Activated T-cell treated with anti-CD3 and anti-CD28 coated beads, Interleukin-2, amount 50 U/mL, for 48 hours (primary cell): ENCODE results near the gene AHDC1.
A peak's percentile ranks its signal among the peaks of the same experiment; 100 is the strongest.
"Not testable (repeated sequence)": the region's sequence is repeated elsewhere in the genome, so short reads cannot be mapped to it uniquely, and the experiment has no call there.

Experiments
- DNase-seq, 2 experiments: peaks; one replicate each; pipeline ENCODE4 v3.0.0-alpha.2; 2020

Gene AHDC1

GRCh38 chr1:27547220-27548116, 56.5 kb downstream of the AHDC1 start:
- no peak for DNase-seq

DNA sequence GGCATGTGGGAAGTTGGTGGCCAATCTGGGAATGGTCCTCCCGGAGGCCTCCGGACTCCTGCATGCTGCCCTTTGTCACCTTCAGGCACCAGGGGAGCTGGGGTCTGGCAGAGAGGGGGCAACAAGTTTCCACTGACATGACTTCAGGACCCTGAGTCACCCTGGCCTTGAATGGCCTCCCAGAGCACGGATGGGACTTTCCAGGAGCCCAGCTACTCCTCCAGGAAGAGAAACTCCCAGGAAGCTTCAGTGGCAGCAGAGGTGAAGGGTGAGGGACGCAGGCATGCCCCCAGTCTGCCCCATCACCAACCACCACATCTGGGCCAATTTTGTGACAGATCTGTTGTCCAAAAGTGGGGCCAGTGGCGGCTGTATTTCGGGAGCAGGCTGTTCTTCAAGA, 58.1 kb downstream of the AHDC1 start:
- DNase-seq: no peak

GRCh38 chr1:27545271-27545670, 58.7 kb downstream of the AHDC1 start:
- no peak for DNase-seq

GRCh38 chr1:27544834-27545233, 59.1 kb downstream of the AHDC1 start:
- DNase-seq: no peak

GRCh38 chr1:27543284-27543683, 60.7 kb downstream of the AHDC1 start:
- no peak for DNase-seq

GRCh38 chr1:27542463-27543273, 61.3 kb downstream of the AHDC1 start:
- peak; percentile 54 to 69 for DNase-seq

GRCh38 chr1:27539901-27540861, 63.8 kb downstream of the AHDC1 start:
- no peak for DNase-seq

GRCh38 chr1:27538793-27539192, 65.2 kb downstream of the AHDC1 start:
- no peak for DNase-seq

DNA sequence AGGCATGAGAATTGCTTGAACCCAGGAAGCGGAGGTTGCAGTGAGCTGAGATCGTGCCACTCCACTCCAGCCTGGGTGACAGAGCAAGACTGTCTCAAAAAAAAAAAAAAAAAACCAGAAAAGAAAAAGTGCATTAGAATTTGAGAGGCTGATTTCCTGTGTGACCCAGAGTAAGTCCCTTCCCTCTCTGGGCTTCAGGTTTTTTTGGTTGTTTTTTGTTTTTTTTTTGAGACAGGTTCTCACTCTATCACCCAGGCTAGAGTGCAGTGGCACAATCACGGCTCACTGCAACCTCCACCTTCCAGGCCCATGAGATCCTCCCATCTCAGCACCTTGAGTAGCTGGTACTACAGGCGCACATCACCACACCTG, 65.7 kb downstream of the AHDC1 start:
- DNase-seq: not testable (repeated sequence)

DNA sequence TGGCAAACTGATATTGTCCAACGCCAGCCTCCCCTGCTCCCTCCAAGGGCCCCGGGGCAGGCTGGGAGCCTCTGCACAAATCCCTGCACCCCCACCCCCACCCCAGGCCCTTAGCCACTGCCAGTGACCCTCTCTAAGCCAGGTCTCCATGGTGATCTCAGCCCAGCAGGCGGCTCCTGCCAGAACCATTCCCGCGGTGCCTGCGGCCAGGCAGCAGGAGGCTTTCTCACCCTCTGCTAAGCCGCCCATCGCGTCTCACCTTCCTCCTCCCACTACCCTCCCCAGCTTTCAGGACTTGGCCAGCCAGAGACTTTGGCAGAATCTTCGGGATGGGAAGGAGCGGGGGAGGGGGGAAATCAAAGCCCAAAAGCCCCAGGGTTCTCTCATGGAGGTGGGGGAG, 67.2 kb downstream of the AHDC1 start:
- no peak for DNase-seq

GRCh38 chr1:27536010-27536757, 67.8 kb downstream of the AHDC1 start:
- no peak for DNase-seq

DNA sequence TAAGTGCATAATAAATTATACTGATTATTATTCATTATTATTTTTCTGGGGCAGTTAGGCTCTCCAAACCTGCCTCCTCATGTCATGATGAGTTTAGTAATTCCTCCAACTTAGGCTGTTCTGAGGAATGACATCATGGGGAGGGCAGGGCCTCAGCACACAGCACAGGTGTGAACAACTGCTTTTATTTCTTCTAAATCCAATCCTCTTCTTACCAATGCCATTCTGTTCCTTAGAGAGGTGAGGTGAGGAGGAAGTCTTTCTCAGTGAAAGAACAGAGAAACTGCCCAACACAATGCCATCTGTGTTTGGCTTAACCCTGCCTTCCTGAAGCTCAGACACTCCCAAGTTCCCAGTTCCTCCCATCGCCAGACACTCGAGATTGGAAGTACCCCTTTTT, 68.6 kb downstream of the AHDC1 start:
- DNase-seq: no peak

DNA sequence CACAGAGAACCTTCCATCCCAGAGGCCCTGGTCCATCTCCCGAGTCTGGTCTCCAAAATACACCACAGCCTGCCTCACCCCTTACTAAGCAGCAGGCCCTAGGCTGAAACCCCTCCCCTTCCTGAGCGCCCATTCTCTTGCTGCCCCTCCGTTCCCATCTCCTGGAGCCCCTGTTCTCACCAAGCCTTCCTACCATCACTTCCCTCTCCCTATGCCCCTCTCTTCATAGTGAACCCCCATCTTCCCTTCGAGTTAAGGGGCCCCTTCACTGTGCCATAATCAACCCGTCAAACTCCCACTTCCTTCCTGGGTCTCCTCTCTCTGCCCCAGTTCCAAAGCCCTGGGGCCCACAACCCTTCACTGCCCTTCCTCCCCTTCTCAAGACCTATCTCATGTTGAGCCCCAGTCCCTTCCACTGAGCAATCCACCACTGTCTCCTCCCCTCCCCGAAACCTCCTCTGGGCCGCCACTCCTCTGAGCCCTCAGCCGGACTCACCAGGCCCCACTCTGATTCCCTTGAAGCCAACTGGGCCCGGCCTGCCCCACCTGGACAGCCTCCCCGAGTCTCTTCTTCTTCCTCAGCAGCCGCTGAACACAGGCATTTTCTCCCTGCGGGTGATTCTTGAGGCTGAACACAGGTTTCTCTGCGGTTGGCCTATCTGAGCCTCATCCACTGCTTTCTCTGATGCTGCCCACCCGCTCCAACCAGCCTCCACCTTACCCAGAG, 71.8 kb downstream of the AHDC1 start:
- no peak for DNase-seq

DNA sequence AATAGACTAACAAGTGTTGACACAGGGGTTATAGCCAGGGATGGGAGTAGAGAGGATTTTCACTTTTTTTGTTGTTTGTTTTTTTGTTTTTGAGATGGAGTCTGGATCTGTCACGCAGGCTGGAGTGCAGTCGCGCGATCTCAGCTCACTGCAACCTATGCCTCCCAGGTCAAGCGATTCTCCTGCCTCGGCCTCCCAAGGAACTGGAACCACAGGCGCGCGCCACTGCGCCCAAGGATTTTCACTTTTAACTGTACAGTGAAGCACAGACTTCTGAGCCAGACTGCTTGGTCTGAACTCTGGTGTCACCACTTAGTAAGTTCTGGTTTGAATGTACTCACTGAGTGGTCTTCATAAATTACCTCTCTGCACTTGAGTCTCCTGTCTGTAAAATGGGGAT, 73.8 kb downstream of the AHDC1 start:
- DNase-seq: no peak

- DNase-seq: no peak
Observed at GRCh38 chr1:27529704-27530018, 74.3 kb downstream of the AHDC1 start.

DNA sequence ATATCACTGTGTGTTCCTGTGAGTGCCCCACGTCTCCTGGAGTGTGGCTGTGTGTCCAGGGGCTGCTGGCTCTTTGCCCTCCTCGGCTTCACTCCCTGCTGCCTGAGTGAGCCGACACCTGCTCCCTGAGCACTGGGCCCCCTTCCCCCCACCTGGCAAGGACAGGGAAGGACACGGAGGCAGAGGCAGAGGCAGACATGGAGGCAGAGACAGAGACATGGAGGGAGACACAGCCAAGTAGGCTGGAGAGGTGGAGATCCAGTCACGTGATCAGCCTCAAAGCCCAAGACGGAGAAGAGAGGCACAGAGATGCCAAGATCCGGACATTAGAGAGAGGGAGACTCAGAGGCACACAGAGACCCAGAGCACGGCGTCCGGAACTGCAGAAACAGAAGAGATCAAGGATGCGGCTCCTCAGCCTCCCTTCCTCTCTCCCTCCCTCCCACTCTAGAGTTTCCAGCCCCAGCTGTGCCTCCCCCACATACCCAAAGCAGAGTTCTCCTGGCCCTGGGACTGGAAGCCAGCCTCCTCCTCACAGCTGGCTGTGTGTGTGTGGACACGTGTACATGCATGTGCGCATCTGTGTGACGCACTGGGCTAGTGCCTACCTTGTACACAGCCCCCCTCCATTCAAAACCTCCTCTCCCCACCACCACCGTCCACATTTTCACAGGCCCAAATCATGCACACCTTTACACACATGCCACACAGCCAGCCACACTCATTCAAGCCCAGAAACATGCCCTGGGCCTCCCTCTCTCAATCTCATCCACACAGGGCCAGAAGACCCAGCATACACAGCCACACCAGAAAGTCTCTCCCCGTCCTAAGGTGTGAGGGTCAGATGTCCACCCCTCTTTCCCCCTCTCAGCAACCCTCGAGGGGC, 74.9 kb downstream of the AHDC1 start:
- DNase-seq: no peak

DNA sequence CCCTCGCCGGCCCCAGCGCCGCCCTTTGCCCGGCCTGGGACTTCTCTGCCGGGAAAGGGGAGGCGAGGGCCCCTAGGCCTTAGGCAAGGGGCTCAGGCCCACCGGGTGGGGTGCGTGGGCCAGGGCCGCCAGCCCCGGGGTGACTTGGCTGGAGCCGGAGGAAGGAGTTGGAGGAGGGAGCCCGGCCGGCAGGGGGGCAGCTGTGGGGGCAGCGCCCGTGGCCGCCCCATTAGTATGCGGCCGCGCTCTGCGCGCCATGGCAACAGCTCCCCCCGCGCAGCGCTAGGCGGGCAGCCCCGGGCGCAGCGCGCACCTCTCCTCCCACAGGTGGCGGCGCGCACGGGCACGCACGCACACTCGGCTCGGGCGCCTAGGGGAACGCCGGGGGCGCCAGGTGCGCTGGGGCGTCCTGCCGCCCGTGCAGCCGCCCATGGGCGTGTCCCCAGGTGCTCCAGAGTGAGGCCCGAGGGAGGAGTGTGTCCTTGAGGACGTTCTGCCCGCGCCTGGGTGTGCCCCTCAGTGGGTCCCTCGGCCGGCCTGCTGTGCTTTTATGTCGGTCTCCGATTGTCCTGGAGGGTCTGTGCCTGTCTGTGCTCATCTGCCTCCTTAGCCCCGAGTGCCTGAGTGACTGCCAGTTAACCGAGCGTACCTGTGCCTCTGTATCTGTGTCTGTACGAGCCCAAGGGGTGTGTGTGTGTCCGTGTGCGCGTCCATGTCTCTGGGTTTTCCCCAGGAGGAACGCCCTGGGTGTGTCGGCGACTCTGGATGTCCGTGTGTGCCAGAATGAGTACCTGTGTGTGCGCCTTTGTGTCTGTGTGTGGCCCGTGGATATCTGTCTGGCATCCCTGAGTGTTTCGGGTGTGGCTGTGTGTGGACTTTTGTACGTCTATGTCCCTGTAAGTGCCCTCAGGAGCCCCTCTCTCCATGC, 75.8 kb downstream of the AHDC1 start:
- DNase-seq: peak; percentile 52 to 64

DNA sequence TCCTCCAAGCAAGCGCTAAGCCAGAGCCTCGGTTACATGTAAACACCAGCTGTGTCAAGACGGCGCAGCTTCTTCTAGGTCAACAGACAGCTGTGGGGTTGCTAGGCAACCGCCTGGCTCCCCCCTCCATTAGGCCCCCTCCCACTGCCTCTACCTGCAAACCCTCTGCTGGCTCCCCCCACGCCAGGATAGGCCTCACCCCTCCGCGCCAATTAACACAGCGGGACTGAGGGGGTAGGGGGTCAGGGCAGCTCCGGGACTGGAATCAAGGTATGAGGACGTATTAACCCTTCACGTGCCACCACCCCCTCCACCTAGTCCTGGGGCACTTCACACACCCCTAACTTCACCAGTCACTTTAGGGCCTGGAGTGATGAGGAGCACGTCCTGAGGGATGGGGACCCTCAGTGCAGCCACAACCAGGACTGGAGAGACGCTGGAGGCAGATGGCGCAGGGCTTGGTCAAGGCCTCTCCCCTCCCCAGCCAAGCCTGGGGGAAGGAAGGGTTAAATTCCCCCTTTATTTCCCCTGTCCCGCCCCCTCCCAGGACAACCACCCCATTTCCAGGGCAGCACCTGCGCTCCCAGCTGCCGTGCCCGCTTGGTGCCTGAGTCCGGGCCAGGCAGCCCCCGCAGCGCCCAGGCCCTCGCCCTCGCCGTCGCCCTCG, 76.6 kb downstream of the AHDC1 start:
- peak; percentile 41 to 51 for DNase-seq
